LHCN-M2 (cell line): ENCODE results near the gene PCDH1. TPM values are rescaled to one million over a fixed set of nuclear protein-coding genes. Genes with fewer than 3 reads are reported as not detected.

Experiments
- DNase-seq: peaks from one replicate; pipeline ENCODE4 v3.0.0-alpha.2; 2012; ENCODE audit warnings: low read depth
- total RNA-seq: library from RNA; depleted of rRNA; stranded (reverse); fragments of >200 nt; gene quantifications from 2 replicates; pipeline ENCODE4 v1.2.3, GENCODE V29; 2014

Gene PCDH1
- total RNA-seq, 1 experiment from 2014 or later = not detected

GRCh38 chr5:141855265-141856036 lies 22.8 kb downstream of the PCDH1 start:
- no peak for DNase-seq

GRCh38 chr5:141853895-141854626 lies 24.1 kb downstream of the PCDH1 start:
- DNase-seq = no peak

- no peak for DNase-seq
These were observed 25.8 kb downstream of the PCDH1 start for GRCh38 chr5:141852448-141852847.

GRCh38 chr5:141851195-141851874 lies 26.9 kb downstream of the PCDH1 start:
- no peak for DNase-seq

GRCh38 chr5:141850786-141851185 lies 27.4 kb downstream of the PCDH1 start:
- DNase-seq = no peak

- peak; percentile 28 for DNase-seq
These were observed 27.9 kb downstream of the PCDH1 start for GRCh38 chr5:141850244-141850768.

GRCh38 chr5:141849415-141850243 lies 28.6 kb downstream of the PCDH1 start:
- peak; percentile 60 for DNase-seq

- DNase-seq = peak; percentile 11
These were observed 29.3 kb downstream of the PCDH1 start for GRCh38 chr5:141848744-141849414.

- peak; percentile 41 for DNase-seq
These were observed 32.2 kb downstream of the PCDH1 start for GRCh38 chr5:141846031-141846430.

GRCh38 chr5:141845371-141845851 lies 32.8 kb downstream of the PCDH1 start:
- DNase-seq = no peak

- DNase-seq = no peak
These were observed 33.7 kb downstream of the PCDH1 start for GRCh38 chr5:141844414-141845097.

- DNase-seq = no peak
These were observed 34.9 kb downstream of the PCDH1 start for GRCh38 chr5:141843156-141843927.

GRCh38 chr5:141841378-141842180 lies 36.6 kb downstream of the PCDH1 start:
- no peak for DNase-seq

- DNase-seq = no peak
These were observed 37.3 kb downstream of the PCDH1 start for GRCh38 chr5:141840826-141841360.

GRCh38 chr5:141840280-141840812 lies 37.9 kb downstream of the PCDH1 start:
- no peak for DNase-seq

GRCh38 chr5:141839015-141839513 lies 39.1 kb downstream of the PCDH1 start:
- no peak for DNase-seq

GRCh38 chr5:141838326-141839014 lies 39.7 kb downstream of the PCDH1 start:
- DNase-seq = no peak
